CD14-positive monocyte (primary cell): ENCODE data around the gene PLXNA1. TPM values are rescaled to one million over a fixed set of nuclear protein-coding genes. Genes with fewer than 3 reads are reported as not detected.

Experiments used
- DNase-seq, 3 donors: peaks; one replicate each; pipeline ENCODE4 v3.0.0-alpha.2; 2011 to 2022
- H2AFZ ChIP-seq: 2 replicates; pipeline ENCODE4 v1.6.0; 2012; ENCODE audit warnings: mild to moderate bottlenecking, low read depth, low read length, inconsistent platforms; ENCODE audit not compliant: insufficient read depth, poor library complexity, severe bottlenecking
- H3K27ac ChIP-seq, 2 donors: 1 replicate in 1 of 2; 2 replicates in 1 of 2; pipeline ENCODE4 v1.5.1; 2012 to 2013; ENCODE audit warnings: low read length in 2 of 2, control low read depth in 1 of 2, inconsistent platforms in 1 of 2, low read depth in 1 of 2, mild to moderate bottlenecking in 1 of 2
- H3K27me3 ChIP-seq, 2 donors: one replicate each; pipeline versions ENCODE4 v1.6.0 to v1.6.1; 2011 to 2013; ENCODE audit warnings: low read length in 2 of 2; ENCODE audit not compliant: control insufficient read depth in 2 of 2, insufficient read depth in 2 of 2
- H3K36me3 ChIP-seq, 2 donors: replicated peaks in 1 of 2; 1 replicate in 1 of 2; 2 replicates in 1 of 2; pipeline versions ENCODE4 v1.5.1 to v1.6.1; 2012 to 2013; ENCODE audit warnings: low read length in 2 of 2, control low read depth in 1 of 2, inconsistent platforms in 1 of 2, mild to moderate bottlenecking in 1 of 2; ENCODE audit not compliant: insufficient read depth in 2 of 2, control insufficient read depth in 1 of 2
- H3K4me1 ChIP-seq, 2 donors: 1 replicate in 1 of 2; 2 replicates in 1 of 2; pipeline versions ENCODE4 v1.5.1 to v1.6.1; 2012 to 2013; ENCODE audit warnings: low read length in 2 of 2, control low read depth in 1 of 2, inconsistent platforms in 1 of 2, mild to moderate bottlenecking in 1 of 2, moderate library complexity in 1 of 2; ENCODE audit not compliant: insufficient read depth in 2 of 2, control insufficient read depth in 1 of 2
- H3K4me2 ChIP-seq: replicated peaks from 2 replicates; pipeline ENCODE3; 2012; ENCODE audit warnings: low read length, moderate library complexity, mild to moderate bottlenecking; ENCODE audit not compliant: poor library complexity, severe bottlenecking; ENCODE audit errors: extremely low read depth
- H3K4me3 ChIP-seq, 3 experiments: fragments of 200-600 bp in 1 of 3; sonication (generic) in 1 of 3; replicated peaks in 1 of 3; 1 replicate in 2 of 3; 2 replicates in 1 of 3; pipeline ENCODE4 v1.5.1; 2011 to 2013; ENCODE audit warnings: low read length in 3 of 3, mild to moderate bottlenecking in 3 of 3, control low read depth in 2 of 3, low read depth in 2 of 3, inconsistent platforms in 1 of 3, moderate library complexity in 1 of 3
- H3K79me2 ChIP-seq: 2 replicates; pipeline ENCODE4 v1.6.0; 2012; ENCODE audit warnings: mild to moderate bottlenecking, control low read depth, inconsistent platforms, low read length, moderate library complexity; ENCODE audit not compliant: insufficient read depth
- H3K9ac ChIP-seq: 2 replicates; pipeline ENCODE4 v1.6.0; 2017; ENCODE audit warnings: low read length, mild to moderate bottlenecking; ENCODE audit not compliant: insufficient read depth, poor library complexity, severe bottlenecking
- H3K9me3 ChIP-seq, 2 donors: replicated peaks in 1 of 2; 1 replicate in 1 of 2; 2 replicates in 1 of 2; pipeline versions ENCODE4 v1.5.1 to v1.6.1; 2012 to 2013; ENCODE audit warnings: low read length in 2 of 2, control low read depth in 1 of 2; ENCODE audit not compliant: control insufficient read depth in 1 of 2, insufficient read depth in 1 of 2
- H4K20me1 ChIP-seq: 2 replicates; pipeline ENCODE4 v1.6.0; 2012; ENCODE audit warnings: mild to moderate bottlenecking, low read length, control low read depth, moderate library complexity; ENCODE audit not compliant: insufficient read depth
- H3K27ac Mint-ChIP-seq, 7 donors: one replicate each; pipeline ENCODE4 v1.8.0; 2020; ENCODE audit warnings: mild to moderate bottlenecking in 7 of 7, mixed read lengths in 7 of 7, moderate library complexity in 6 of 7, inconsistent platforms in 2 of 7
- H3K27me3 Mint-ChIP-seq, 3 donors: one replicate each; pipeline ENCODE4 v1.8.0; 2021 to 2022; ENCODE audit warnings: low read depth in 3 of 3, mild to moderate bottlenecking in 3 of 3, mixed read lengths in 3 of 3, moderate library complexity in 3 of 3, inconsistent platforms in 1 of 3
- H3K36me3 Mint-ChIP-seq, 2 donors: one replicate each; pipeline ENCODE4 v1.8.0; 2020; ENCODE audit warnings: mixed read lengths in 2 of 2, inconsistent platforms in 1 of 2, mild to moderate bottlenecking in 1 of 2
- H3K4me1 Mint-ChIP-seq: one replicate; pipeline ENCODE4 v1.8.0; 2020; ENCODE audit warnings: mild to moderate bottlenecking, mixed read lengths
- H3K4me3 Mint-ChIP-seq, 2 donors: one replicate each; pipeline ENCODE4 v1.8.0; 2020; ENCODE audit warnings: mild to moderate bottlenecking in 2 of 2, mixed read lengths in 2 of 2, moderate library complexity in 1 of 2
- H3K9me3 Mint-ChIP-seq, 7 donors: one replicate each; pipeline ENCODE4 v1.8.0; 2020 to 2022; ENCODE audit warnings: mixed read lengths in 7 of 7, mild to moderate bottlenecking in 6 of 7, moderate library complexity in 6 of 7, inconsistent platforms in 2 of 7
- CTCF ChIP-seq: fragments of 200-600 bp; IDR thresholded peaks from one replicate; pipeline ENCODE4 v1.8.0; 2022; ENCODE audit warnings: antibody characterized with exemption, mild to moderate bottlenecking
- WGBS: methylation state at CpG from one replicate; pipeline ENCODE4 v1.1.5; 2013; ENCODE audit warnings: missing lambda C conversion rate; ENCODE audit not compliant: insufficient coverage; 5-methylcytosine and 5-hydroxymethylcytosine counted together
- intact Hi-C, 2 donors: fragments of 100-400 bp; cut with micrococcal nuclease; formaldehyde crosslinking; loops; one replicate each; pipeline versions ENCODE4 v1.15.0 to v1.15.1; 2023
- polyA plus RNA-seq, 3 donors: library from polyadenylated mRNA; depleted of rRNA in 1 of 3; unstranded in 2 of 3; stranded (reverse) in 1 of 3; fragments of 300-500 nt in 2 of 3; fragments of >200 nt in 1 of 3; fragmentation: Illumina TruSeq in 2 of 3; gene quantifications; 1 replicate in 2 of 3; 2 replicates in 1 of 3; pipeline ENCODE4 v1.2.3, GENCODE V29; 2012 to 2021

The PLXNA1 gene
- polyA plus RNA-seq, 3 donors = 2.7 TPM; not detected in 2

- H4K20me1 ChIP-seq = no peaks in the 10 kb centered on the region
- H3K79me2 ChIP-seq = no peaks in the 10 kb centered on the region
- H3K4me1 Mint-ChIP-seq = no peaks in the 10 kb centered on the region
- H3K27ac Mint-ChIP-seq = no peak overlapping the region
- no peaks in the 10 kb centered on the region for H3K4me1 ChIP-seq
- DNase-seq = no peak
- no peaks in the 10 kb centered on the region for H3K27me3 ChIP-seq
- WGBS = 89% methylated on average over 7 of the region's 10 CpGs
- no peak overlapping the region for H3K4me3 ChIP-seq
- H3K9me3 ChIP-seq = no peaks in the 10 kb centered on the region
- H2AFZ ChIP-seq = no peak overlapping the region
- H3K4me2 ChIP-seq = no peak overlapping the region
- H3K4me3 Mint-ChIP-seq = no peak overlapping the region
- no peaks in the 10 kb centered on the region for H3K36me3 ChIP-seq
- H3K9ac ChIP-seq = no peak overlapping the region
- no peak overlapping the region for H3K27ac ChIP-seq
- TF ChIP-seq CTCF = no peak
- H3K9me3 Mint-ChIP-seq = no peaks in the 10 kb centered on the region
- no peaks in the 10 kb centered on the region for H3K36me3 Mint-ChIP-seq
- peaks cover 0 to 1% (median 1%) of the 10 kb centered on the region in 3 donors for H3K27me3 Mint-ChIP-seq
- intact Hi-C loops = no loop called here
Observed at GRCh38 chr3:127013181-127013580, 30.3 kb downstream of the PLXNA1 start.

GRCh38 chr3:127013758-127014535, 31.0 kb downstream of the PLXNA1 start:
- 74% methylated on average over 46 of the region's 50 CpGs for WGBS

More at GRCh38 chr3:127013758-127014535, 31.0 kb downstream of the PLXNA1 start:
- Histone ChIP-seq H3K4me3 (no peak overlapping the region), H3K79me2 (no peaks in the 10 kb centered on the region), H4K20me1 (no peaks in the 10 kb centered on the region), H3K9me3 (no peaks in the 10 kb centered on the region), H3K27ac (no peak overlapping the region), H3K9ac (no peak overlapping the region), H3K4me2 (no peak overlapping the region), H3K36me3 (no peaks in the 10 kb centered on the region), H2AFZ (no peak overlapping the region), H3K4me1 (no peaks in the 10 kb centered on the region), H3K27me3 (no peaks in the 10 kb centered on the region)
- intact Hi-C loops = no loop called here
- Mint-ChIP-seq H3K36me3 (no peaks in the 10 kb centered on the region), H3K4me1 (no peaks in the 10 kb centered on the region), H3K27ac (no peak overlapping the region), H3K9me3 (no peaks in the 10 kb centered on the region), H3K27me3 (peaks cover 0 to 1% (median 1%) of the 10 kb centered on the region in 3 donors), H3K4me3 (peak overlapping the region in 1 of 2 donors; percentile 30)
- no peak for TF ChIP-seq CTCF
- no peak for DNase-seq
